ENCODE data around the gene ALDH1B1. TPM values are rescaled to one million over a fixed set of nuclear protein-coding genes. Genes with fewer than 3 reads are reported as not detected.
"Not testable (repeated sequence)": the region's sequence is repeated elsewhere in the genome, so short reads cannot be mapped to it uniquely, and the experiment has no call there.

Gene ALDH1B1
- total RNA-seq, 2 experiments from 2014 or later, result 31.8 to 35.0 TPM

GRCh38 chr9:38389313-38389712, 3.2 kb upstream of the ALDH1B1 start:
- H3K27ac Mint-ChIP-seq, result no peak overlapping the region
- H3K27me3 Mint-ChIP-seq, result peaks cover 7% of the 10 kb centered on the region
- DNase-seq, result no peak
- H3K36me3 Mint-ChIP-seq, result peaks cover 6% of the 10 kb centered on the region
- no peak overlapping the region for H3K4me3 Mint-ChIP-seq
- H3K4me1 Mint-ChIP-seq, result peaks cover 9% of the 10 kb centered on the region
- no peaks in the 10 kb centered on the region for H3K9me3 Mint-ChIP-seq

- Mint-ChIP-seq H3K9me3 (peaks cover 4% of the 10 kb centered on the region), H3K4me3 (no peak overlapping the region), H3K27me3 (peaks cover 7% of the 10 kb centered on the region), H3K36me3 (peaks cover 18% of the 10 kb centered on the region), H3K4me1 (peaks cover 9% of the 10 kb centered on the region), H3K27ac (no peak overlapping the region)
- DNase-seq, result no peak
These were observed 2.1 kb upstream of the ALDH1B1 start for GRCh38 chr9:38390442-38390841.

- no peak for DNase-seq
- peaks cover 9% of the 10 kb centered on the region for H3K4me1 Mint-ChIP-seq
- H3K36me3 Mint-ChIP-seq, result peaks cover 22% of the 10 kb centered on the region
- H3K4me3 Mint-ChIP-seq, result no peak overlapping the region
- H3K27me3 Mint-ChIP-seq, result peaks cover 7% of the 10 kb centered on the region
- H3K27ac Mint-ChIP-seq, result no peak overlapping the region
- H3K9me3 Mint-ChIP-seq, result peaks cover 4% of the 10 kb centered on the region
These were observed 1.7 kb upstream of the ALDH1B1 start for GRCh38 chr9:38390851-38391250.

- Mint-ChIP-seq H3K36me3 (peaks cover 28% of the 10 kb centered on the region), H3K4me3 (peak overlapping the region; percentile 88), H3K27ac (no peak overlapping the region), H3K27me3 (peaks cover 7% of the 10 kb centered on the region), H3K4me1 (peaks cover 9% of the 10 kb centered on the region), H3K9me3 (peaks cover 6% of the 10 kb centered on the region)
- no peak for DNase-seq
These were observed 1.0 kb upstream of the ALDH1B1 start for GRCh38 chr9:38391278-38392118.

GRCh38 chr9:38393128-38393796, 760 bp downstream of the ALDH1B1 start:
- Mint-ChIP-seq H3K4me3 (peak overlapping the region; percentile 88), H3K27me3 (peaks cover 7% of the 10 kb centered on the region), H3K4me1 (peaks cover 9% of the 10 kb centered on the region), H3K9me3 (peaks cover 12% of the 10 kb centered on the region), H3K36me3 (peaks cover 44% of the 10 kb centered on the region), H3K27ac (peak overlapping the region; percentile 84)
- no peak for DNase-seq

- H3K9me3 Mint-ChIP-seq, result peaks cover 12% of the 10 kb centered on the region
- H3K27ac Mint-ChIP-seq, result no peak overlapping the region
- H3K4me3 Mint-ChIP-seq, result no peak overlapping the region
- peaks cover 54% of the 10 kb centered on the region for H3K36me3 Mint-ChIP-seq
- DNase-seq, result no peak
- H3K4me1 Mint-ChIP-seq, result peaks cover 9% of the 10 kb centered on the region
- H3K27me3 Mint-ChIP-seq, result peaks cover 7% of the 10 kb centered on the region
These were observed 1.9 kb downstream of the ALDH1B1 start for GRCh38 chr9:38394416-38394815.

- Mint-ChIP-seq H3K27me3 (peaks cover 3% of the 10 kb centered on the region), H3K9me3 (peaks cover 12% of the 10 kb centered on the region), H3K27ac (no peak overlapping the region), H3K4me1 (peaks cover 9% of the 10 kb centered on the region), H3K36me3 (peaks cover 56% of the 10 kb centered on the region), H3K4me3 (no peak overlapping the region)
- no peak for DNase-seq
These were observed 3.3 kb downstream of the ALDH1B1 start for GRCh38 chr9:38395653-38396370.

- DNase-seq, result no peak
- Mint-ChIP-seq H3K4me3 (no peak overlapping the region), H3K27ac (no peak overlapping the region)
These were observed 3.8 kb downstream of the ALDH1B1 start for GRCh38 chr9:38396371-38396671.

GRCh38 chr9:38399191-38399590, 6.7 kb downstream of the ALDH1B1 start:
- H3K36me3 Mint-ChIP-seq, result peaks cover 51% of the 10 kb centered on the region
- H3K27me3 Mint-ChIP-seq, DNase-seq, H3K27ac Mint-ChIP-seq, H3K4me1 Mint-ChIP-seq, H3K4me3 Mint-ChIP-seq: not testable (repeated sequence)
- H3K9me3 Mint-ChIP-seq, result peaks cover 12% of the 10 kb centered on the region

More at GRCh38 chr9:38396371-38396671, 3.8 kb downstream of the ALDH1B1 start:
- Mint-ChIP-seq H3K36me3 (peaks cover 56% of the 10 kb centered on the region), H3K9me3 (peaks cover 12% of the 10 kb centered on the region), H3K27me3 (no peaks in the 10 kb centered on the region), H3K4me1 (peaks cover 9% of the 10 kb centered on the region)

GRCh38 chr9:38401994-38402393, 9.5 kb downstream of the ALDH1B1 start:
- peaks cover 4% of the 10 kb centered on the region for H3K27me3 Mint-ChIP-seq
- no peak overlapping the region for H3K27ac Mint-ChIP-seq
- peaks cover 3% of the 10 kb centered on the region for H3K9me3 Mint-ChIP-seq
- no peak for DNase-seq
- H3K4me1 Mint-ChIP-seq, result no peaks in the 10 kb centered on the region
- peaks cover 23% of the 10 kb centered on the region for H3K36me3 Mint-ChIP-seq
- H3K4me3 Mint-ChIP-seq, result no peak overlapping the region

- Mint-ChIP-seq H3K9me3 (no peaks in the 10 kb centered on the region), H3K4me1 (no peaks in the 10 kb centered on the region), H3K27ac (no peak overlapping the region), H3K36me3 (peaks cover 3% of the 10 kb centered on the region), H3K27me3 (peaks cover 4% of the 10 kb centered on the region), H3K4me3 (no peak overlapping the region)
- DNase-seq, result no peak
These were observed 11.8 kb downstream of the ALDH1B1 start for GRCh38 chr9:38404314-38404713.

- Mint-ChIP-seq H3K27me3 (peaks cover 4% of the 10 kb centered on the region), H3K4me1 (no peaks in the 10 kb centered on the region), H3K36me3 (no peaks in the 10 kb centered on the region)
These were observed 13.3 kb downstream of the ALDH1B1 start for GRCh38 chr9:38405785-38406184.

GRCh38 chr9:38406476-38407186, 14.1 kb downstream of the ALDH1B1 start:
- Mint-ChIP-seq H3K9me3 (no peaks in the 10 kb centered on the region), H3K4me1 (no peaks in the 10 kb centered on the region), H3K4me3 (no peak overlapping the region), H3K27ac (no peak overlapping the region), H3K27me3 (peaks cover 4% of the 10 kb centered on the region), H3K36me3 (no peaks in the 10 kb centered on the region)
- DNase-seq, result no peak

More at GRCh38 chr9:38405785-38406184, 13.3 kb downstream of the ALDH1B1 start:
- H3K27ac Mint-ChIP-seq, result no peak overlapping the region
- DNase-seq, result no peak
- no peaks in the 10 kb centered on the region for H3K9me3 Mint-ChIP-seq
- no peak overlapping the region for H3K4me3 Mint-ChIP-seq

- H3K27ac Mint-ChIP-seq, result no peak overlapping the region
- DNase-seq, result no peak
- H3K4me3 Mint-ChIP-seq, result no peak overlapping the region
- H3K36me3 Mint-ChIP-seq, result no peaks in the 10 kb centered on the region
- H3K4me1 Mint-ChIP-seq, result no peaks in the 10 kb centered on the region
- H3K27me3 Mint-ChIP-seq, result peaks cover 7% of the 10 kb centered on the region
- H3K9me3 Mint-ChIP-seq, result no peaks in the 10 kb centered on the region
These were observed 16.2 kb downstream of the ALDH1B1 start for GRCh38 chr9:38408719-38409118.

- no peak overlapping the region for H3K27ac Mint-ChIP-seq
- no peak overlapping the region for H3K4me3 Mint-ChIP-seq
- peaks cover 3% of the 10 kb centered on the region for H3K27me3 Mint-ChIP-seq
- H3K9me3 Mint-ChIP-seq, result no peaks in the 10 kb centered on the region
- H3K36me3 Mint-ChIP-seq, result no peaks in the 10 kb centered on the region
- no peak for DNase-seq
- no peaks in the 10 kb centered on the region for H3K4me1 Mint-ChIP-seq
These were observed 20.2 kb downstream of the ALDH1B1 start for GRCh38 chr9:38412751-38413150.
